GM12875 (cell line): ENCODE data around the gene KIRREL1.

Experiments
- H3K4me3 ChIP-seq: one replicate; pipeline ENCODE4 v1.5.1; 2011; ENCODE audit warnings: low read depth, low read length, control low read depth
- CTCF ChIP-seq: IDR thresholded peaks from 2 replicates; pipeline ENCODE4 v1.5.1; 2011; ENCODE audit warnings: low read depth, mild to moderate bottlenecking, control low read depth, inconsistent platforms, low read length, moderate library complexity, borderline replicate concordance; ENCODE audit not compliant: insufficient read depth

KIRREL1 gene

DNA sequence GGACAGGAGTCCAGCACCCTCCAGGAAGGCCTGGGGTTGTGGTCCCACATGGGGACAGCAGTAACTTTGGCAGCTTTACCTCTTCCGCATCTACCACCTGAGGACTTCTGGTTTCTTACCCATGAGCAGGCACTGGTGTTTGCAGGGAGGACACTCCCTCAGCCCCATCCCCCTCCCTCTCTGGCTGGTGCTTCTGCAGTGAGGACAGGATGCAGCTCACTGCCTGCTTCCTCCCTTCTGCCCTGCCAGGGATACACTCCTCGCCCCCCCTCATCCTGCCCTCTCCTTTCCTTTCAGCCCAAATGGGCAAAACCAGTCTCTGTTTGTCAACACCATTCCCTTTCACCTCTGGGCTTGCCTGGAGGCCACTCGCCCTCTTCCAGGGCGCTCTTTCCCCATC lies 62.4 kb downstream of the KIRREL1 start:
- TF ChIP-seq CTCF = no peak

DNA sequence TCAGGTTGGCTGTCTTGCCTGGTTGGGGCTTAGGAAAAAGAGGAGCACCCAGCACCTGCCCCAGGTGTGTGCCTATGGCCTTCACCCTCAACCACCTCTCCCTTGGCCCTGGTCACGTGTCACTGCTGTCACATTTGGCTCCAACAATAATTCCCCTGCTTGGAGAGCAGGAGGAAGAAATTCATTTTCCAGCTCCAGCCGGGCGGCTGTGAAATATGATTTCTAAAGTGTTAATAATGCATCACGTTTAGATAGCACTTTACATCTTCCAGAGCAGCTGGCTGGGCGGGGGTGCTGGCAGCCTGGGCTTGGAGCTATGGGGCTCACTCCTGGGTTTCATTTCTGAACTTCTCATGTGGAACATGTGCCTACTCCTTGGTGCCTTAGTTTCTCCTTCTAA lies 63.1 kb downstream of the KIRREL1 start:
- no peak for TF ChIP-seq CTCF
- H3K4me3 ChIP-seq = no peak overlapping the region

More for the DNA sequence above, 62.4 kb downstream of the KIRREL1 start:
- no peak overlapping the region for H3K4me3 ChIP-seq

- H3K4me3 ChIP-seq = no peak overlapping the region
- no peak for TF ChIP-seq CTCF
Observed at GRCh38 chr1:158058237-158058985, 65.0 kb downstream of the KIRREL1 start.

GRCh38 chr1:158059984-158060383 lies 66.5 kb downstream of the KIRREL1 start:
- no peak overlapping the region for H3K4me3 ChIP-seq
- no peak for TF ChIP-seq CTCF

- TF ChIP-seq CTCF = no peak
- H3K4me3 ChIP-seq = no peak overlapping the region
Observed at GRCh38 chr1:158062174-158062573, 68.7 kb downstream of the KIRREL1 start.

DNA sequence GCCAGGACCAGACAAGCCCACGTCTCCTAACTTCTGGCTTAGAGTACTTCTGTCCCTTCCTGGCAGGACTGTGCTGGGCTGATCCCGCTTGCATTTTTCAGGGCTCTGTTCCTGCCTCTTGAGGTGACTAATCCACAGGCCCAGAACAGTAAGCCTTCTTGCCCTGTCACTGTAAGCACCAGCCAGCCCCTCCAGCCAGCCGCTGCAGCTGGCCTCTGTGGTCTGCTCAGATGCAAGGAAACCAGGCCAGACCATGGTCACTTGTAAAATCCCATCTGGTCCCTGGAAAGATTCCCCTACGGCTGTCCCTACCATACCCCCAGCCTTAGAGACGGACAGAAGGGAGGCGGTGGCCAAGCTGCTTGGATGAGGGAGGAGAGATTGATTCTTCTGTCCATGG lies 74.2 kb downstream of the KIRREL1 start:
- H3K4me3 ChIP-seq = no peak overlapping the region
- no peak for TF ChIP-seq CTCF

DNA sequence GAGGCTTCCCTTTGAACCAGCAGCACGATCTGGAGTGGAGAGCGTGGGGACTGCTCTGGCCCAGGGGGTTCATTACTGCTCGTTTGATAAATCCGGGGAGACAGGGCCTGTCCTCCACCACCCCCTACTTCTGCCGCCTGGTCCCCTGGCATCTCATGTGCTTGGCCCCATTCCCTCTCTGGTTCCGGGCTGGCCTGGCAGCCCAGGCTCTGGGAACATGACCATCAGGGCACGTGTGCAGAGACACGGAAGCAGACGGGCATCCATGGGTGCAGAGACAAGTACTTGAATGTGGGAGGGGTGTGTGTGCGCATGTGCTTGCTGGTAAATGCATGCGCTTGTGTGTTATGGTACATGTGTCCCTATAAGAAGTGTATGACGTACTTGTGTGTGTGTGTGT lies 75.5 kb downstream of the KIRREL1 start:
- no peak for TF ChIP-seq CTCF
- H3K4me3 ChIP-seq = no peak overlapping the region
